A673 (cell line): ENCODE measurements around the gene CHAT. TPM values are rescaled to one million over a fixed set of nuclear protein-coding genes. Genes with fewer than 3 reads are reported as not detected.

Experiments used
- BruUV-seq: library from RNA; stranded (reverse); fragments of 400-500 nt; replicated peaks from 2 replicates; lab custom pipeline; 2021; lab: Mats Ljungman, UMichigan
- CTCF ChIA-PET: fragments of 300-600 bp; sonication (Branson Sonifier 250); formaldehyde crosslinking; loops from one replicate; lab custom pipeline; 2022; ENCODE audit warnings: antibody characterized with exemption; lab: Charles Lee
- POLR2A ChIA-PET: fragments of 300-600 bp; sonication (Branson Sonifier 250); formaldehyde crosslinking; loops from one replicate; lab custom pipeline; 2022; ENCODE audit warnings: antibody characterized with exemption; ENCODE audit not compliant: low non-redundant PET; lab: Charles Lee
- DNase-seq: peaks from one replicate; pipeline ENCODE4 v3.0.0-alpha.2; 2015; ENCODE audit warnings: low spot score
- H3K27ac ChIP-seq: fragments of 200-600 bp; sonication (generic); 2 replicates; pipeline ENCODE4 v1.5.1; 2016; ENCODE audit warnings: mixed run types, low read depth, mild to moderate bottlenecking, mixed read lengths, antibody characterized with exemption, low read length; ENCODE audit not compliant: poor library complexity, severe bottlenecking
- H3K27me3 ChIP-seq: fragments of 200-600 bp; sonication (generic); replicated peaks from 2 replicates; pipeline ENCODE4 v1.6.1; 2017; ENCODE audit warnings: mixed run types, low read depth, mild to moderate bottlenecking, mixed read lengths, antibody characterized with exemption, low read length; ENCODE audit not compliant: insufficient read depth, poor library complexity
- H3K36me3 ChIP-seq: fragments of 200-600 bp; sonication (generic); 2 replicates; pipeline ENCODE4 v1.6.1; 2016; ENCODE audit warnings: mixed run types, mild to moderate bottlenecking, mixed read lengths, antibody characterized with exemption, low read length; ENCODE audit not compliant: insufficient read depth, poor library complexity, severe bottlenecking
- H3K4me1 ChIP-seq: fragments of 200-600 bp; sonication (generic); 2 replicates; pipeline ENCODE4 v1.6.1; 2017; ENCODE audit warnings: mixed run types, mild to moderate bottlenecking, mixed read lengths, antibody characterized with exemption, low read length; ENCODE audit not compliant: insufficient read depth, poor library complexity, severe bottlenecking
- H3K4me3 ChIP-seq: fragments of 200-600 bp; sonication (generic); 2 replicates; pipeline ENCODE4 v1.5.1; 2016; ENCODE audit warnings: low read depth, mixed run types, mild to moderate bottlenecking, mixed read lengths, low read length; ENCODE audit not compliant: poor library complexity, severe bottlenecking
- H3K9me3 ChIP-seq: fragments of 200-600 bp; sonication (generic); 2 replicates; pipeline ENCODE4 v1.6.1; 2016; ENCODE audit warnings: mixed run types, low read depth, mild to moderate bottlenecking, mixed read lengths, antibody characterized with exemption, low read length; ENCODE audit not compliant: poor library complexity, severe bottlenecking
- CTCF ChIP-seq: fragments of 300-800, 200-600 bp; sonication (generic); conservative IDR thresholded peaks from 2 replicates; pipeline ENCODE4 v1.5.1; 2017; ENCODE audit warnings: low read depth, mild to moderate bottlenecking, antibody characterized with exemption, low read length, moderate library complexity, mixed read lengths
- EZH2 ChIP-seq: fragments of 200-600 bp; sonication (generic); IDR thresholded peaks from 2 replicates; pipeline ENCODE4 v1.6.1; 2017; ENCODE audit warnings: borderline replicate concordance, low read depth, mild to moderate bottlenecking, mixed read lengths, antibody characterized with exemption, low read length; ENCODE audit not compliant: poor library complexity, severe bottlenecking
- intact Hi-C: fragments of 100-400 bp; cut with micrococcal nuclease; formaldehyde crosslinking; loops from one replicate; pipeline ENCODE4 v1.10.0; 2022; ENCODE audit not compliant: unreplicated experiment
- total RNA-seq: library from RNA; stranded (reverse); gene quantifications from 2 replicates; pipeline ENCODE4 v1.2.3, GENCODE V29; 2021

CHAT gene
- total RNA-seq, 1 experiment from 2014 or later, result 0.56 TPM

- no peak overlapping the region for H3K4me3 ChIP-seq
- no peak overlapping the region for H3K27ac ChIP-seq
- no peaks in the 10 kb centered on the region for H3K4me1 ChIP-seq
- peaks cover 20% of the 10 kb centered on the region for H3K27me3 ChIP-seq
- no peaks in the 10 kb centered on the region for H3K9me3 ChIP-seq
- ChIA-PET CTCF (no interaction called here), POLR2A (no interaction called here)
- intact Hi-C loops, result no loop called here
- no TSS peak for BruUV-seq
- DNase-seq, result no peak
- no peaks in the 10 kb centered on the region for H3K36me3 ChIP-seq
- TF ChIP-seq CTCF (no peak), EZH2 (no peak)
Measured at GRCh38 chr10:49620841-49621378, 7.1 kb downstream of the CHAT start.

GRCh38 chr10:49621561-49621960, 7.7 kb downstream of the CHAT start:
- no TSS peak for BruUV-seq
- intact Hi-C loops, result no loop called here
- no peak overlapping the region for H3K4me3 ChIP-seq
- no peak for DNase-seq
- H3K9me3 ChIP-seq, result no peaks in the 10 kb centered on the region
- POLR2A ChIA-PET, result no interaction called here
- H3K27me3 ChIP-seq, result peaks cover 15% of the 10 kb centered on the region
- TF ChIP-seq CTCF (no peak), EZH2 (no peak)
- CTCF ChIA-PET, result no interaction called here
- no peak overlapping the region for H3K27ac ChIP-seq
- H3K36me3 ChIP-seq, result no peaks in the 10 kb centered on the region
- H3K4me1 ChIP-seq, result no peaks in the 10 kb centered on the region

GRCh38 chr10:49622426-49623425, 8.9 kb downstream of the CHAT start:
- TF ChIP-seq EZH2, result no peak
- no peak for TF ChIP-seq CTCF
- no peak for DNase-seq
- Histone ChIP-seq H3K27ac (no peak overlapping the region), H3K4me3 (no peak overlapping the region), H3K27me3 (peaks cover 13% of the 10 kb centered on the region), H3K4me1 (no peaks in the 10 kb centered on the region), H3K36me3 (no peaks in the 10 kb centered on the region), H3K9me3 (no peaks in the 10 kb centered on the region)
- CTCF ChIA-PET, result no interaction called here
- intact Hi-C loops, result no loop called here
- POLR2A ChIA-PET, result no interaction called here
- no TSS peak for BruUV-seq
